DMS 273 (cell line): ENCODE measurements around the gene IQGAP3.

Source experiments
- DNase-seq: peaks from one replicate; lab custom pipeline; 2025; ENCODE audit not compliant: unreplicated experiment; lab: John Stamatoyannopoulos, UW

Gene IQGAP3

GRCh38 chr1:156497743-156498431 is 74.5 kb downstream of the IQGAP3 start:
- no peak for DNase-seq

GRCh38 chr1:156497078-156497742 is 75.2 kb downstream of the IQGAP3 start:
- DNase-seq: no peak

GRCh38 chr1:156496211-156496761 is 76.1 kb downstream of the IQGAP3 start:
- peak; percentile 76 for DNase-seq

- no peak for DNase-seq
These were observed 76.8 kb downstream of the IQGAP3 start for GRCh38 chr1:156495401-156496140.

- no peak for DNase-seq
These were observed 78.0 kb downstream of the IQGAP3 start for GRCh38 chr1:156494309-156494895.

GRCh38 chr1:156493742-156494141 is 78.6 kb downstream of the IQGAP3 start:
- DNase-seq: no peak

GRCh38 chr1:156493154-156493631 is 79.2 kb downstream of the IQGAP3 start:
- DNase-seq: peak; percentile 52

- DNase-seq: peak; percentile 77
These were observed 79.7 kb downstream of the IQGAP3 start for GRCh38 chr1:156492591-156493080.

- DNase-seq: no peak
These were observed 80.3 kb downstream of the IQGAP3 start for GRCh38 chr1:156492013-156492590.

- peak; percentile 47 for DNase-seq
These were observed 81.0 kb downstream of the IQGAP3 start for GRCh38 chr1:156491151-156491949.

- DNase-seq: peak; percentile 68
These were observed 81.8 kb downstream of the IQGAP3 start for GRCh38 chr1:156490401-156491032.

GRCh38 chr1:156489935-156490293 is 82.5 kb downstream of the IQGAP3 start:
- no peak for DNase-seq

GRCh38 chr1:156489166-156489934 is 83.0 kb downstream of the IQGAP3 start:
- peak; percentile 98 for DNase-seq

- DNase-seq: no peak
These were observed 83.7 kb downstream of the IQGAP3 start for GRCh38 chr1:156488566-156489165.

GRCh38 chr1:156487862-156488261 is 84.5 kb downstream of the IQGAP3 start:
- no peak for DNase-seq

GRCh38 chr1:156486421-156487344 is 85.7 kb downstream of the IQGAP3 start:
- DNase-seq: peak; percentile 31

GRCh38 chr1:156485984-156486383 is 86.4 kb downstream of the IQGAP3 start:
- DNase-seq: no peak
